ENCODE measurements around the gene MYO1G. TPM values are rescaled to one million over a fixed set of nuclear protein-coding genes. Genes with fewer than 3 reads are reported as not detected.

Gene MYO1G
- total RNA-seq, 1 donor, result 0.09 TPM

- no peak overlapping the region for H3K4me3 ChIP-seq (ENCODE audit: low read depth, low read length)
- DNase-seq (ENCODE audit: low read depth), result no peak
- TF ChIP-seq CTCF (IDR thresholded peaks at IDR 0.05; ENCODE audit: insufficient read depth, low read length), result no peak
Observed at GRCh38 chr7:45024126-45024744, 45.4 kb upstream of the MYO1G start.

- no peak for TF ChIP-seq CTCF (IDR thresholded peaks at IDR 0.05; ENCODE audit: insufficient read depth, low read length)
- no peak overlapping the region for H3K4me3 ChIP-seq (ENCODE audit: low read depth, low read length)
- DNase-seq (ENCODE audit: low read depth), result no peak
Observed at GRCh38 chr7:45021604-45022296, 42.9 kb upstream of the MYO1G start.

GRCh38 chr7:45020915-45021314, 42.1 kb upstream of the MYO1G start:
- no peak overlapping the region for H3K4me3 ChIP-seq (ENCODE audit: low read depth, low read length)
- TF ChIP-seq CTCF (IDR thresholded peaks at IDR 0.05; ENCODE audit: insufficient read depth, low read length), result no peak

GRCh38 chr7:45017253-45017652, 38.4 kb upstream of the MYO1G start:
- no peak overlapping the region for H3K4me3 ChIP-seq (ENCODE audit: low read depth, low read length)
- no peak for TF ChIP-seq CTCF (IDR thresholded peaks at IDR 0.05; ENCODE audit: insufficient read depth, low read length)
- DNase-seq (ENCODE audit: low read depth), result no peak

More at GRCh38 chr7:45020915-45021314, 42.1 kb upstream of the MYO1G start:
- DNase-seq (ENCODE audit: low read depth), result no peak

GRCh38 chr7:45015313-45015712, 36.5 kb upstream of the MYO1G start:
- TF ChIP-seq CTCF (IDR thresholded peaks at IDR 0.05; ENCODE audit: insufficient read depth, low read length), result no peak
- DNase-seq (ENCODE audit: low read depth), result no peak
- H3K4me3 ChIP-seq (ENCODE audit: low read depth, low read length), result no peak overlapping the region

- no peak for TF ChIP-seq CTCF (IDR thresholded peaks at IDR 0.05; ENCODE audit: insufficient read depth, low read length)
Observed at GRCh38 chr7:45013465-45013967, 34.7 kb upstream of the MYO1G start.

More at GRCh38 chr7:45013465-45013967, 34.7 kb upstream of the MYO1G start:
- no peak overlapping the region for H3K4me3 ChIP-seq (ENCODE audit: low read depth, low read length)
- no peak for DNase-seq (ENCODE audit: low read depth)
